HepG2 (cell line): ENCODE measurements around the gene ELAVL3. TPM values are rescaled to one million over a fixed set of nuclear protein-coding genes. Genes with fewer than 3 reads are reported as not detected.
A peak's percentile ranks its signal among the peaks of the same experiment; 100 is the strongest.

ENCODE experiments used
- ELK4 ChIP-seq: sonication (generic); formaldehyde crosslinking; IDR thresholded peaks from 2 replicates; pipeline ENCODE4 v1.9.0; 2021; ENCODE audit warnings: missing genetic modification reagents, borderline replicate concordance
- ESRRA ChIP-seq: sonication (generic); formaldehyde crosslinking; IDR thresholded peaks from 2 replicates; pipeline ENCODE4 v1.5.1; 2020; ENCODE audit warnings: mild to moderate bottlenecking, low read depth, missing genetic modification reagents
- GABPA ChIP-seq, 2 experiments: IDR thresholded peaks; 2 replicates each; pipeline ENCODE4 v1.6.1; 2011 to 2016; ENCODE audit warnings: low read depth in 2 of 2, low read length in 1 of 2, missing biosample characterization in 1 of 2, missing genetic modification characterization in 1 of 2
- GABPB1 ChIP-seq: IDR thresholded peaks from 2 replicates; pipeline ENCODE4 v1.6.1; 2016; ENCODE audit warnings: mild to moderate bottlenecking, missing genetic modification reagents, moderate library complexity, missing compliant biosample characterization
- JUN ChIP-seq: sonication (generic); formaldehyde crosslinking; IDR thresholded peaks from 2 replicates; pipeline ENCODE4 v1.4.0; 2020; ENCODE audit warnings: mild to moderate bottlenecking, missing genetic modification reagents
- MAFK ChIP-seq, 2 experiments: IDR thresholded peaks in 1 of 2; conservative IDR thresholded peaks in 1 of 2; 2 replicates each; pipeline ENCODE4 v1.6.1; 2011; ENCODE audit warnings: improper control_type of control experiment in 2 of 2, low read length in 2 of 2
- NCOA1 ChIP-seq: sonication (generic); formaldehyde crosslinking; IDR thresholded peaks from 2 replicates; pipeline ENCODE4 v1.9.0; 2021; ENCODE audit warnings: missing genetic modification reagents
- PBX3 ChIP-seq: sonication (generic); formaldehyde crosslinking; IDR thresholded peaks from 2 replicates; pipeline ENCODE4 v1.8.1; 2023; ENCODE audit warnings: missing genetic modification reagents, inconsistent platforms, borderline replicate concordance
- SMAD9 ChIP-seq: sonication (generic); formaldehyde crosslinking; IDR thresholded peaks from 2 replicates; pipeline ENCODE4 v1.5.1; 2020; ENCODE audit warnings: mild to moderate bottlenecking, missing genetic modification reagents
- SNAPC5 ChIP-seq: sonication (generic); formaldehyde crosslinking; IDR thresholded peaks from 2 replicates; pipeline ENCODE4 v1.8.1; 2023; ENCODE audit warnings: mild to moderate bottlenecking, missing genetic modification reagents, borderline replicate concordance
- TFAP4 ChIP-seq: sonication (generic); IDR thresholded peaks from 2 replicates; pipeline ENCODE4 v1.6.1; 2016; ENCODE audit warnings: low read depth, borderline replicate concordance
- TFDP2 ChIP-seq: sonication (generic); formaldehyde crosslinking; IDR thresholded peaks from 2 replicates; pipeline ENCODE4 v1.4.0; 2020; ENCODE audit warnings: missing genetic modification reagents
- YEATS2 ChIP-seq: sonication (generic); formaldehyde crosslinking; IDR thresholded peaks from 2 replicates; pipeline ENCODE4 v1.4.0; 2020; ENCODE audit warnings: missing genetic modification reagents, borderline replicate concordance
- YEATS4 ChIP-seq: sonication (generic); formaldehyde crosslinking; IDR thresholded peaks from 2 replicates; pipeline ENCODE4 v1.4.0; 2020; ENCODE audit warnings: missing genetic modification reagents, borderline replicate concordance
- ZBTB33 ChIP-seq: sonication (generic); formaldehyde crosslinking; IDR thresholded peaks from 2 replicates; pipeline ENCODE4 v1.4.0; 2020; ENCODE audit warnings: missing genetic modification reagents
- ZNF354B ChIP-seq: sonication (generic); formaldehyde crosslinking; IDR thresholded peaks from 2 replicates; pipeline ENCODE4 v1.8.0; 2022; ENCODE audit warnings: mild to moderate bottlenecking, missing genetic modification reagents
- ZNF446 ChIP-seq: sonication (generic); formaldehyde crosslinking; IDR thresholded peaks from 2 replicates; pipeline ENCODE4 v1.5.0; 2020; ENCODE audit warnings: mild to moderate bottlenecking, missing genetic modification reagents
- ZNF597 ChIP-seq: sonication (generic); formaldehyde crosslinking; IDR thresholded peaks from 2 replicates; pipeline ENCODE4 v1.5.0; 2020; ENCODE audit warnings: missing genetic modification reagents
- ZNF850 ChIP-seq: sonication (generic); formaldehyde crosslinking; conservative IDR thresholded peaks from 2 replicates; pipeline ENCODE4 v1.9.0; 2021; ENCODE audit warnings: mild to moderate bottlenecking, missing genetic modification reagents
- polyA plus RNA-seq, 8 experiments: library from polyadenylated mRNA; depleted of rRNA in 3 of 8; stranded (reverse) in 7 of 8; unstranded in 1 of 8; fragments of >200 nt; fragmentation: Illumina TruSeq in 4 of 8; extraction: Trizol in 4 of 8; gene quantifications; 2 replicates each; pipeline versions ENCODE4 v1.2.1 to v1.2.3, GENCODE V29; 2011 to 2016; ENCODE audit warnings: low read depth in 4 of 8, missing spikeins in 1 of 8, mixed read lengths in 1 of 8; ENCODE audit not compliant: insufficient read depth in 1 of 8
- total RNA-seq, 5 experiments: library from RNA; depleted of rRNA; stranded (reverse); fragments of >200 nt; fragmentation: Illumina TruSeq; extraction: Trizol; gene quantifications; 2 replicates each; pipeline ENCODE4 v1.2.3, GENCODE V29; 2016; ENCODE audit warnings: low read depth in 1 of 5

Gene ELAVL3
- total and polyA plus RNA-seq, 2 of the 13 experiments (the other 11 are each of a cell fraction or from before 2014, with no cell fraction given), result 0.03 TPM; not detected in 1

GRCh38 chr19:11435057-11435832, 45.6 kb downstream of the ELAVL3 start, which contains the start of the genes ODAD3 and PRKCSH (continued):
- TF ChIP-seq ESRRA (CRISPR knock-in tag), result no peak
- no peak for TF ChIP-seq MAFK (conservative IDR thresholded peaks at IDR 0.05 in 1 of 2, IDR thresholded peaks at IDR 0.05 in 1 of 2; ENCODE audit: low read length in 2 of 2)
- TF ChIP-seq SNAPC5, result no peak
- no peak for TF ChIP-seq PBX3
- TF ChIP-seq ZNF597 (CRISPR knock-in tag), result no peak
- TF ChIP-seq NCOA1 (CRISPR knock-in tag), result no peak
- TF ChIP-seq SMAD9 (CRISPR knock-in tag), result no peak
- TF ChIP-seq TFAP4, result 0 out of 2 replicates have a peak, but pooled peaks have one; percentile 26
- peak; percentile 89 for TF ChIP-seq TFDP2 (CRISPR knock-in tag)
- TF ChIP-seq GABPA (IDR thresholded peaks at IDR 0.05; ENCODE audit: low read depth, low read length), result peak; percentile 93
- TF ChIP-seq GABPA (CRISPR knock-in tag; IDR thresholded peaks at IDR 0.05; ENCODE audit: low read depth), result peak; percentile 99
- no peak for TF ChIP-seq ZNF354B (CRISPR knock-in tag)
- peak; percentile 95 for TF ChIP-seq YEATS4
- peak; percentile 84; the same call in 1 of the 2 replicates for TF ChIP-seq ZNF446 (CRISPR knock-in tag)
- TF ChIP-seq ZNF850 (CRISPR knock-in tag), result no peak
- peak; percentile 86 for TF ChIP-seq YEATS2 (CRISPR knock-in tag)
- no peak for TF ChIP-seq ELK4 (CRISPR knock-in tag)
- TF ChIP-seq GABPB1 (CRISPR knock-in tag), result peak; percentile 99
- no peak for TF ChIP-seq JUN (CRISPR knock-in tag)
- TF ChIP-seq ZBTB33 (CRISPR knock-in tag), result no peak
